SKM-1 (cell line): ENCODE results near the gene STK39.
"Not testable (repeated sequence)": the region's sequence is repeated elsewhere in the genome, so short reads cannot be mapped to it uniquely, and the experiment has no call there.

Experiments used
- DNase-seq: peaks from one replicate; lab custom pipeline; 2025; ENCODE audit not compliant: unreplicated experiment; lab: John Stamatoyannopoulos, UW

Gene STK39

DNA sequence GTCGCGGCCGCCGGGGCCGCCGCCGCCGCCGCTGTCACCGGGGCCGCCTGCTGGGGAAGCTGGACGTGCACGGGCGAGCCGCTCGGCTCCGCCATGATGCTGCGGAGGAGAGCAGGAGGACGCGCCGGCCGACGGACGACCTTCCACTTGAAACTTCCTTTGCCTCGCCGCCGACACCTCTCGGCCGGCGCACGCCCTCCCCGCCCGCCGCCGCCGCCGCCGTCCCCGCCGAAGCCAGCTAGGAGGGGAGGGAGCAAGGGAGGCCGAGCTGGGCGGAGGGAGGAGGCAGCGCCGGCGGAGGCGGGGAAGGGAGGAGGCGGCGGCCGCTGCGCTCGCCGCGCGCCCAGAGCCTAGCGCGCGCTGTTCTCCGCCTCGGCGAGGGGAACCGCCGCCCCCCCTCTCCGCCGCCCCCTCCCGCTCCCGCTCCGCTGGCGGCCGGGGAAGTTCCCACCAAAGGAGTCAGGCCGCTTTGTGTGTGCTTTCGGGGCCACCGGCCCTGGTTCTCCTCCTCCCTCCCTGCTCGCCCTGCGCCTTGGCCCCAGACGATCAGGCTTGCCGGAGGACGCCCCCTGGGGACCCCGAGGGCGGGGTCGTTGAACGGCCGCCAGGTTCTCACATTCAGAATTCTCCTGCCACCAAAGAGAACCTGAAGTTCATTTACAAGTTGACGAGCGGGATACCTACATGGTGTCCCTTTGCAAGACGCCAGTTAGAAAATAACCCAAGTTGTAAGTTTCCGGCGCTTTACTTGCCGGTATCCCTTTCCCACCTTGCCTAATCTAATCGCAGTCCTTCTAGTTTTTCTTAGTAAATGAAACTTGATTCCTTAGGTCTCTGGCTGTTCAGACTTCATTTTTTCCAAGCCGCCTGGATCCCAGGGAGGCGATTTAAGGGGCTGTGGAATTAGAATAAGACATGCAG is at the start of gene STK39:
Gene STK39 (minus strand): TSS at position 255 of the 921 bp plus-strand sequence. CDS start 160 bp downstream, at position 95.
- DNase-seq = peak; percentile 48

DNA sequence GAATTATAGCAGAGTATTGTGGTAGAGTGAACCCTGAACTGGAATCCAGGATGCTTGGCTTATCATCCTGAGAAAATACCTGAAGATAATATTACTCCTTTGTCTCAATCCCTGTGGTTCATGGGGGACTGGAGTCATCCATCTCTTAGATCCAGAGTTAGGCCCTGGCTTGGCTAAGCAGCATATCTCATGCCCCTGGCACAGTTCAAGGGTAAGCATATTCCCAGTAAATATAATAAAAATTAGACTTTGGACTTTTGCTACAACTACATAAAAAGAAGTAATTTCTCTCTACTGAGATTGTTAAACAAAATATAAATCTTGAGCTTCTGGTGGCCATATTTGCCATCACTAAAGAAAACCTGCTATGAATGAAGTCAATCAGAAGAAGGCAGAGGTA is 47.7 kb upstream of the STK39 start:
- no peak for DNase-seq

DNA sequence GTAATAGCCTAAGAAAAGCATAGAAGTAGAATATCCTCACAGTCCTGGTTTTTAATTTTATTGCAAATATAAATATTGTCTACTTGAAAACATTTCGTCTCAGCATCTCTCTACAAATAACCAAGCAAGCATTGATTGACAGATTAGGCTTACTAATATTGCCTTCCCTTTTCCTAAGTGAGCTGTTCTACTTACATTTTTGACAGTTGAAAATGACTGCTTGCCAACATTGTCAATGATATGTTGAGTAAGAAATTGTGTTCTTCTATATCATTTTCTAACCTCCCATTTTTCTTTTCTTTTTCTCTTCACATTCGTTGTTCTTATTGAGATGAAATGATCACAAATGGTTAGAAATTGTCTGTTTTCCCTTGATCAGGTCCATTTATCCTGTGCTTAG is 47.0 kb upstream of the STK39 start:
- no peak for DNase-seq

DNA sequence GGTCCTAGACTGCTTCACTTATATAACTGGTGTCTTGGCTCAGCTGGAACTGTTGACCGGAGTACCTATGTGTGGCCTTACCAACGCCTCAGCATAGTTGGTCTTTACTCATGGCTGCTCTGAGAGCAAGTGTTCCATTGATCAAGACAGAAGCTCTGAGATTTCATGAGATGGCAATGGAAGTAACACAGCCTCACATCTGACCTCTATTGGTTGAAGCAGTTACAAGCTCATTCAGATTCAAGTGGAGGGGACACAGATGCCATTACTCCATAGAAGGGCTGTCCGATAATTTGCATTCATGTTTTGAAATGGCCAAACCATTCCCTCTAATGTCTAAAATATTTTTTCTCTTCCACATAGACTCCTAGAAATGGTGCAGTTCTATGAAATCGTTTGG is 46.4 kb upstream of the STK39 start:
- DNase-seq = no peak

DNA sequence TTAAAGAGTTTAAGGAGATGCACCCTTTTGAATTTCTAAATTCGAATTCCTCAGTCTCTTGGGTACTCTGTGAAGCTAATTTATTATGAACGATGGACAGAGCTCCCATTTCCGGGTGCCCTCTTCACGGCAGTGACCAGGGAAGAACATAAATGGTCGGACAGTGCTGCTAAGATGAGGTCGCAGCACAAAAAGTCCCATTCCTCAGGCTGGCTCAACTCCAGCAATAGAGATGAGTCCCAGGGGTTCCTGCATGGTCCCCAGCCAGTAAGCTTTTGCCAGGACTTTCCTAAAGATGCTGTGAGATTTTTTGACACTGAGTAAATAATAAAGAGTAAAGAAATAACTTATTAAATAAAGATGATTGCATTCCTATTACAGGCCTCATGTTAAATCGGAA is 43.0 kb upstream of the STK39 start:
- DNase-seq = no peak

DNA sequence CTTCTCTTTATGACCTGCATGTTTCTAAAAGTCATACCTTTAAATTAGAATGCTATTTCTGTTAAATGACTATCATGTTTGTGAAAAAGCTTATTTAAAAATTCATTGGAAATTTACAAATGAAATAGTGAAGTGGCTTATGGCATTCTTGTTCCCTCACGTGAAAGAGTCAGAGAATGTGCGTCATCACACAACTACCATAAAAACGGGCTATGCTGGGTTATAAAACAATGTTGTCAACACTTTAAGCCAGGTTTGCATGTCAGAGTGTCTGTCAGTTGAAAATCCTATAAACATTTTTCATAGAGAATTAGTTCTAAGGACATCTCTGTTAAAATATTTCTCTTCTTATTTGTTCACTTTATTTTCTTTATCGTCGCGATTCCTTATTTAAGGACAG is 42.5 kb upstream of the STK39 start:
- DNase-seq = no peak

DNA sequence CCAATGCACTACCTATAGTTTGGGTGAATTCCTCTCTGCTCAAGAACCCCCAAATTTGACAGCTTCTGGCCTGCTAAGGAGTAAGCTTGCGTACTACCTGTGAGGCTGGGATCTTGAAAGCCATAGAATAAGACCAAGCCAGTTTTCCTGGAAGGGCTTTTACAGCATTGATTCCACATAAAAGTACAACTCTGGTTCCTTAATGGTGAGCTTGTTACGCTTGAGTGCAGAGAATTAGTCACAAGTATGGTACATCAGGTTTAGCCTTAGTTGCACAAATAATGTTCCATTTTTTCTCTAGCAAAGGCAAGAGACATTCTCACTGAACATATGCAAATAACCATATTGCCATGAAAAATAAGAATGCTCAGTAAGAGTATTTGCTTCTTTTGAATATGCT is 39.1 kb upstream of the STK39 start:
- no peak for DNase-seq

DNA sequence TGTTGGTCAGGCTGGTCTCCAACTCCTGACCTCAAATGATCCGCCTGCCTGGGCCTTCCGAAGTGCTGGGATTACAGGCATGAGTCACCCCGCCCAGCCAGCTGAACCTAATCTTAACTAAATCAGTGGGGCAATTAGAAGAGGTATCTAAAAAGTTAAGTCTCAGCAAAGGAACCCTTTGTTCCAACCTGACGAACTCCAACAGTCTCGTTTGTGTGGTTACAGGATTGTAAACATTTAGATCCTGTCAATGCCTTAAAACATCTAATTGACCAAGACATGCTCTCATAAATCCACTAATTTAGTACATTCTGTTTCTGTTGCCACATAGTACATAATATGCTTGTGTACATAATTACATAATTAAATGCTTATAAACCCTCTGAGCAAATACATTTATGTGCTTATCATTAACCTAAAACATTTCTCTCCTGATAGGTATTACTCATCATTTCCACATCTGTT is 31.1 kb upstream of the STK39 start:
- DNase-seq = no peak

DNA sequence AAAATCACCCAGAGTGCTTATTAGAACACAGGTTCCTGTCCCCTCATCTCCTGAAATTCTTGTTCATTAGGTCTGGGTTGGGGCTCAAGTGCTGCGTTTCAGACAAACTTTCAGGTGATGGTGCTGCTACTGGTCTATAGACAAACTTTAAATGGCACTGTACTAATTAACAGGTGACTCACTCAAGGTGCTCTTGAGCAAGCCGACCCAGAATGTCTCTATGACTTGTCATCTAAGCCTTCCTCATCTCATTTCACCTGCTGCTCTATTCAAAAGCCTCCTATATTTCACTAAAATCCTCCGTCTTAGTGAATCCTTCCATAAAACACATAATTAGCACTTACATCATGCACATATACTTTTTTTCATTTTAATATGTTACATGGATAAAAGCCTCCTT is 29.9 kb upstream of the STK39 start:
- no peak for DNase-seq

DNA sequence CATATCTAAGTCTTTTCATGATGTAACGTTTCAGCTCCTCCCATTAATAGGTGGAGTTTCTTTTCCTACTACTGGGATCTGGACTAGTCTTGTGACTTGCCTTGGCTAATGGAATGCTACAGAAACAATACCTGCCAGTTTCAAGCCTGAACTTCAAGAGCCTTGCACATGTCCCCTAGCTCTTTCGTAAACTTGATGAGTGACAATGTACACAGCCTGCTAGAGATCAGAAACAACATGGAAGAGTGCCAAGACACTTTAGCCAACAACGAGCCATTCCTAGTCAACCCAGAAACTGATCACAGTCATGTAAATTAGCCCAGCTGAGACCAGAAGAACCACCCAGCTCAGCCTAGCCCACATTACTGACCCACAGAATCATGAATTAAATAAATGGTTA is 24.8 kb upstream of the STK39 start:
- no peak for DNase-seq

DNA sequence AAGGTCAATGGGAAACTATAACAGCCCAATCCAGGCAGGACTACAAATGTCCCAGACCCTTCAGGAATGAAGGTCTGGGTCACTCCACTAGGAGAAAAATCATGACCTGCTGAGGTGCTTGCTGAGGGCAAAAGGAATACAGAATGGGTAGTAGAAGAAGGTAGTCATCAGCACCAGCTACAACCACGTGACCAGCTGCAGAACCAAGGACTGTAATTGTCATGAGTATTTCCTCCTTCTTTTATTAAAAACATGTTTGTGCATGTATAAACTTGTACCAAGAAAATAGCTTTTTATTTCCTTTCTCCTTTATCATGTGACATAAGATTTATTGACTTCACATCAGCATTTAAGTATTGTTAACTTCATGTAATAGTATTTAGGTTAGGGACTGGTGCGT is 15.5 kb upstream of the STK39 start:
- DNase-seq = not testable (repeated sequence)

DNA sequence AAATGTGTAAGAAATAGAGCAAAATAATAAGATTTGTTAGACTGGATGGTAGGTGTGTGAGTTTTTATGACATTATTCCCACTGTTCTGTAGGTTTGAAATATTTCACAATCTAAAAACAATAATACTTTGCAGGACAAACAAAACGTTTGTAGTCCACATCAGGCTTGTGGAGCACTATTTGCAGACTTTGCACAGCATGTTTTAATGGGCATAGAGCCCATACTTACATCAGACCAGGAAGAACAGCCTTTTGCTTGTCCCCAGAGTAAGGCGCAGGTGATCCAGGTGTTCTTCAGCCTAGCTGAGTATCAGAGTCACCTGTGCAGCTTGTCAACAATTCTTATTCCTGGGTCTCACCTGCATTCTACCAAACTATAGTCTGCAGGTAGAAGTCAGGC is 9.1 kb upstream of the STK39 start:
- DNase-seq = no peak

DNA sequence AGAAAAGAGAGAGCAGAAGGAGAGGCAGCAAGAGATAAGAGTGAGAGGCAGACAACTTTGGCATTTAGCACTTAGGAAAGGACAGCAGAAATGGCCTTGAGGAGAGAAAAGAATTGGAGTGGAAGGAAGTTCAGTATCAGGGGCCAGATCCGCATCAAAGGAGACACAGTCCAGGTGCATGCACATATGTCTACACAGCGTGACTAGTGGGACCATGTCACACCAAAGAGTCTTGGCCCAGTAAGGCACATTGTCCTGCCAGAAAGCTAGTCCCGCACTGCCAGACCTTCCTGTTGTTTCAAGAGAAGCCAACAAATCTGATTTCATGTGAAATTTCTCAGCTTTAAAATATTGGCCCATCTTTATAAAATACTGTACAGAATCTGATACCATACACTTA is 8.5 kb upstream of the STK39 start:
- DNase-seq = no peak

DNA sequence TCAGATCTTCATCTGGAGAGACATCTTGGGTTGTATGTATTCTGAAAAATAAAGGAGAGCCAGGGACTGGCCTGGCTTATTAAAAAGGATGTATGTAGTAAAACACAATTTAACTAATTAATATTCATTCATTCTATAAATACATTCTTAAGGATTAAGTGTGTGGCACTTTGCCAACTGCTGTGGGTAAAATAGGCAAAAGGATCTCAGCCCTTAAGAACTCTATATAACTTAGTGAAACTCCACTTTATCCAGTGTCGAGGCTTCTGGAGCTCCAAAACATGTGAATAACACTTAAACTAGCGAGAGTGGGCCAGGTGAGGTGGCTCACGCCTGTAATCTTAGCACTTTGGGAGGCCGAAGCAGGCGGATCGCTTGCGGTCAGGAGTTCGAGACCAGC is 7.7 kb upstream of the STK39 start:
- DNase-seq = no peak

DNA sequence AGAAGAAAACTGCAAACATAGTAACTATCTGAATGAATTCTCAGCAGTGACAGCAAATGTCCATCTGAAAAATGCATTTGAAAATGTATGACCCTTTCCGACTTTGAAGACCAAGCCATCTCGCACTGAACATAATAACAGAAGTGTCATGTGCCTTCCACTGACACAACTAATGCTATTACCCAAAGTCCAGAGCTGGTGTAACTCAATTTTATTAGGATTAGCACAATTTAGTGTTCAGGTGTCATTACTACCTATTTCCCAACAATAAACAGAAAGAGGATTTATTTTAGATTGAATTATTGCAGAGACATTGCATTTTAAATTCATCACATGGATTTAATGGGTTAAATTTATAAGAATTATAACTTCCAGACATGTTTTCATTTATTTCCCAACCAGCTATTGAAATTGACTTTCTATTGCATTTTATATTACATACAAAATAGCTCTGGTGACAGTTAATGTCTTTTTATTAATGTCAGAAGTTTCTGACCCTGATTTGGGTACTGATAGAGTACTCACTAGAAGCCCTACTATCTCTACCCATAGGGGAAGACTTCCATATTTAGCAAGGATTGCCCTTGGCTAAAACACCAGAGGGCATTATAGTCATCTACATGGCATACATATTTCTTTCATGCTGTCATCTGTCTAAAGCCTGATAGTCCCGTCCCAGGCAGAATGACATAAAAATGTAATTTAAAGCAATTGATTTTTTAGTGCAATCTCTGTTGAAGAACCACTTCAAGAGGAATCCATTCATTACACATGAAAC is 7.0 kb upstream of the STK39 start:
- DNase-seq = no peak

DNA sequence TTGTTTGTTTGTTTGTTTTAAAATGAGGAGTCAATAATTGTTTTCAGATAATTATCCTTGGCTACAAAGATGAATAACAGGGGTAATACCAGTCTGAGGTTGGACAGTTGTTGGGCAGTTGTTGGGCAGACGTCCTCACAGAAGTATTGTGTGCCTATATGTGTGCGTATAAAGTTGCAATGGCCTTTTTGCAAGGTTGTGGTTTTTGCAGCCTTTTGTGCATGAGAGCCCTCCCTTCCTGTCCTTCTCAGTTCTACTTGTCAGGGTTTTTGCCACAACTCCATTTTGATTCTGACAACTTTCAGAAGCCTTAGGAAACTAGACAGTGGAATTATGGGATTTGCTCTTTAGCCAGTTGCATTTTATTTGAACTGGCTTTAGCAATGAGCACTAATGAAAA is 6.0 kb upstream of the STK39 start:
- DNase-seq = no peak

DNA sequence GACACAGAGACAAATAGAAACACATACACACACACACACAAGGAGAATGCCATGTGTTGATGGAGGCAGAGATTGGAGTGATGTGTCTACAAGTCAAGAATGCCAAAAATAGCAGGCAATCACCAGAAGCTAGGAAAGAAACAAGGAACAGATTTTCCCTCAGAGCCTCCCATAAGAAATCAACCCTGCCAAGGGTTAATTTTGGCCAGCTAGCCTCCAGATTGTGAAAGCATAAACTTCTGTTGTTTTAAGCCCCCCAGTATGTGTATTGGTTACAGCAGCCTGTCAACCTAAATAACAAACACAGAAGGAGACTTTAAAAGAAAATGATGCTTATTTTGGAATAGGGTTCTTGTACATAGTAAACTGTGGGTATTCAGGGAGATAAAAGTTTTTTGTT is 5.6 kb upstream of the STK39 start:
- no peak for DNase-seq

DNA sequence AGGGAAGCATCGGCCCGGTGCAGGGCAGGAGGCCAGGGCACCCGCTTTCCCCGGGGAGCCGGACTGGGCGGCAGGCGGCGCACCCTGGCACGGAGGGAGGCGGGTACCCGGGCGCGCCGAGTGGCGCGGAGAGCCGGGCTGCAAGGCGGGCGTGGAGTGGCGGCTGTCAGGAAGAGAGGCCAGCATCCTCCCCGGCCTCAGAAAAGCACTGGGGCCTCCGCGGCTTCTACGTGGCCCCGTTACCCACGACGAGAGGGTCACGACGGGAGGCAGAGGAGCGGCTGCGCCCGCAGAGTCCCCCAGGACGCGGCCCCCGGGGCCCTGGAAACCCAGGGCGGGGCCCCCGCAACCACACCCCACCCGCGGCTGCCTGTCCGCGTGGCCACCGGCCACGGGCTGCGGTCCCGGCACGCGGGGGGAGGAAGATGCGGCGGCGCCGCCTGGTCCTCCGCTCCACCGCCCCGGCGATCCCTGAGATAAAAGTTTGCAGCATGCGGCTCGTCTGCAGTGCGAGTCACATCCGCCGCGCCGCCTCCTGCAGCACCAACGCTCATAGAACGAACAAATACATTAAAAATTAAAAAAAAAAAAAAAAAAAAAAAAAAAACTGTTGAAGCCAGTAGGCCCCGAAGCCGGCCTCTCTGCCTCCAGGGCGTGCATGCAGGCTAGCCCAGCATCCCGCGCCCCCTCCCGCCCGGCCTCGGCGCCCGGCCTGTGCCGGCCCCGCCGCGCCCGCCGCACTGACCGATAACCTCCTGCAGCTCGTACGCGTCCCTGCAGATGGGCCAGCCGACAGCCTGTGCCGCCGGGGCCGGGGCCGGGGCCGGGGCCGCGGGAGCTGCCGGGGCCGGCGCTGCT is 683 bp downstream of the STK39 start:
- DNase-seq = no peak

DNA sequence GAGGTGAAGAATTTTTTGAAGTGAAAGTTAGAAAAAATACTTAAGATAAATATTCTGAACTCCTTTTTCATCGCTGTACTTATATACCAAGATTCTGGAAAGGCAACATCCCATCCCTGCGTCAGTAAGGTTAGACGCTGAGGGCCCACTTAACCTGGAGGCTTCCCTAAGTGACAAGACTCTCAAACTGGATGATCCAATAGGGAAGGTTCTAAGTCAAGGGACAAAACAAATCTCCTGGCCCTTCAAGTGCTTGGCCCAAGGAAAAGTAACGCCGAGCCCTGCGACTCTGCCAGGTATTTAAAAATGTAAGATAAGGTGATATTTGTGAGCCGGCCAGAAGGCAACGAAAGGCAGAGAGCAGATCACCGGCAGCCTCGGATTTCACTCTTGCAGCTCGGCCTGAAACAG is 1.3 kb downstream of the STK39 start:
- no peak for DNase-seq

DNA sequence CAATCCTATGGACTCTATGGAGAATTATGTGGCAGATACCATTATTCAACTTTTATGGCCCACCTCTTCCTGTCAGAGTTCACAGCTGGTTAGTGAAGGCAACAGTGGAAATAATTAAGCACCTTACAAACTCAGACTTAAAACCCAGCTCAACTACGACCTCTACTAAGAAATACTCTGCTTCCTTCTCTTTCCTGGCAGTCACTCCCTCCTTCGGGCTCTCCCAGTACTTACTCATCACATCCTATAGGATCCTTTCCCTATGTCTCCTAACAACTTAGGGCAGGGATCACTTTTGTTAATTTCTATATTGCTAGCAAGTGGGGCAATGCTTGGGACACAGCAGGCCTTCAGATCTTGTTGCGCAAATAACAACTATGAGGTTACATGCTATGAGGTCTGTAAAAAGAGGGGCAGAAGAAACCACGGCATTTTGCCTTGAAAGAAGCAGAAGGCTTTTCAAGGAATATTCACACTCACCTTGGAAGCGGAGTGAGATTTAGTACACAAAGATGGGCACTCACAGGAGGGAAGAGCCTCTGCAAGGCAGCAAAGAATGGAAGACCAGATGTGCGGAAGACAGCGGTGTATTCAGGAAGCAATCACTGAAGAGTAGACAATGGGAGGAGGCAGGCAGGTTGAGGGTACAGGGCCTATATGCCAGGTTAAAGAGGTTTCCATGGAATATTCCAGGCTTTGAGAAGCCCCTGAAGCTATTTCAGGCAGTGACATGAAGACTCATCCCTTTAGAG is 2.1 kb downstream of the STK39 start:
- DNase-seq = no peak

DNA sequence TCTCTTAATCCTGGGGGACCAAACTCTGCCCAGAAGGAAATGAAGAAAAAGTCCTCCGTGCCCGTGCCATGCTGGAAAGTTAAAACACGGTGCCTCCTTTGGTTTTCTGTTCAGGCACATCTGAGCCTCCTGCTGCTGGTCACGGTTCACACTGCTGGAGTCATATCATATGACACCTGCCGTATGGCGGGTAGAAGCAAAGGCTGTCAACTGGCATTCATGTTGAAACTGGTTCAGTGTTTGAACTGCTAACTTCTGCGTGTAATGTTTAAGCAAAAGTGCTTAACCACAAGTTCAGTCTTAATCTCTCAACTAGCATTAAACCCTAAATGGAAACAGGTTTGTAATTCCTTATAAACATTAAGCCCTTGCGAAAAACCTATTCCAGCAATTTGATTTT is 3.1 kb downstream of the STK39 start:
- DNase-seq = no peak
